ENCODE results near the gene LRP8. TPM values are rescaled to one million over a fixed set of nuclear protein-coding genes. Genes with fewer than 3 reads are reported as not detected.

Gene LRP8
- total RNA-seq, 1 experiment from 2014 or later = 56.3 TPM

DNA sequence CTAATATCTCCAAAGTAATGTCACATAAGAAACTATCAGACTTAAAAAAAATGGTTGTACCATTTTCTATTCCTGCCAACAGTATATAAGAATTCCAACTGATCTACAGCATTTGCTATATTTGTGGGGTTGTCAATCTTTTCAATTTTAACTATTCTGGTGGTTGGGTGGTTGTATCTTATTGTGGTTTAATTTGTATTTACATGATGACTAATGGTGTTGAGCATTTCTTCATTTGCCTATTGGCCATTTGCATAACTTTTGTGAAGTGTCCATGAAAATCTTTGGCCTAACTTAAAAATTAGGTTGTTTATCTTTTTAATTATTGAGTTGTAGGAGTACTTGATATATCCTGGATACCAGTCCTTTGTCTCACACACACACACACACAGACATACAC is 26.2 kb upstream of the LRP8 start:
- Histone ChIP-seq H3K9me3 (ENCODE audit: control insufficient read depth in 1 of 2, insufficient read depth in 1 of 2, low read depth in 1 of 2, low read length in 2 of 2) (no peaks in the 10 kb centered on the region), H3K4me3 (replicated peaks in 1 of 2; ENCODE audit: low read depth in 1 of 2, low read length in 2 of 2) (no peak overlapping the region), H2AFZ (ENCODE audit: low read depth, low read length, poor library complexity, severe bottlenecking) (no peak overlapping the region), H3K4me1 (ENCODE audit: control insufficient read depth in 1 of 2, insufficient read depth in 2 of 2, low read length in 2 of 2) (peaks cover 0 to 12% of the 10 kb centered on the region in 2 experiments; a peak in 2 of 4 replicates), H3K9me2 (ENCODE audit: insufficient read depth) (no peaks in the 10 kb centered on the region), H3K9ac (ENCODE audit: low read length) (no peak overlapping the region), H3K79me2 (ENCODE audit: insufficient read depth, low read length) (no peaks in the 10 kb centered on the region), H3K27me3 (ENCODE audit: insufficient read depth, low read length) (no peaks in the 10 kb centered on the region), H3K4me2 (ENCODE audit: low read length) (no peak overlapping the region), H3K36me3 (ENCODE audit: control insufficient read depth in 1 of 2, insufficient read depth in 2 of 2, low read length in 2 of 2) (no peaks in the 10 kb centered on the region), H3K27ac (ENCODE audit: low read depth, low read length) (no peak overlapping the region), H4K20me1 (ENCODE audit: insufficient read depth) (no peaks in the 10 kb centered on the region)
- TF ChIP-seq FOSL1 (IDR thresholded peaks at IDR 0.05; ENCODE audit: low read depth) (no peak), EZH2phosphoT487 (IDR thresholded peaks at IDR 0.05; ENCODE audit: borderline replicate concordance) (no peak), RAD21 (IDR thresholded peaks at IDR 0.05; ENCODE audit: low read depth) (no peak), CEBPB (IDR thresholded peaks at IDR 0.05; ENCODE audit: low read depth) (no peak), ZNF274 (IDR thresholded peaks at IDR 0.05; ENCODE audit: low read depth, low read length) (no peak), SRF (IDR thresholded peaks at IDR 0.05; ENCODE audit: low read depth) (no peak), SIN3A (IDR thresholded peaks at IDR 0.05; ENCODE audit: low read depth) (no peak), YY1 (IDR thresholded peaks at IDR 0.05; ENCODE audit: extremely low read depth, insufficient replicate concordance, low read depth, low read length) (no peak), ZFX (IDR thresholded peaks at IDR 0.05) (no peak), EZH2 (IDR thresholded peaks at IDR 0.05) (no peak), EGR1 (IDR thresholded peaks at IDR 0.05; ENCODE audit: low read depth) (no peak)
- TF ChIP-seq, protein P1, sequence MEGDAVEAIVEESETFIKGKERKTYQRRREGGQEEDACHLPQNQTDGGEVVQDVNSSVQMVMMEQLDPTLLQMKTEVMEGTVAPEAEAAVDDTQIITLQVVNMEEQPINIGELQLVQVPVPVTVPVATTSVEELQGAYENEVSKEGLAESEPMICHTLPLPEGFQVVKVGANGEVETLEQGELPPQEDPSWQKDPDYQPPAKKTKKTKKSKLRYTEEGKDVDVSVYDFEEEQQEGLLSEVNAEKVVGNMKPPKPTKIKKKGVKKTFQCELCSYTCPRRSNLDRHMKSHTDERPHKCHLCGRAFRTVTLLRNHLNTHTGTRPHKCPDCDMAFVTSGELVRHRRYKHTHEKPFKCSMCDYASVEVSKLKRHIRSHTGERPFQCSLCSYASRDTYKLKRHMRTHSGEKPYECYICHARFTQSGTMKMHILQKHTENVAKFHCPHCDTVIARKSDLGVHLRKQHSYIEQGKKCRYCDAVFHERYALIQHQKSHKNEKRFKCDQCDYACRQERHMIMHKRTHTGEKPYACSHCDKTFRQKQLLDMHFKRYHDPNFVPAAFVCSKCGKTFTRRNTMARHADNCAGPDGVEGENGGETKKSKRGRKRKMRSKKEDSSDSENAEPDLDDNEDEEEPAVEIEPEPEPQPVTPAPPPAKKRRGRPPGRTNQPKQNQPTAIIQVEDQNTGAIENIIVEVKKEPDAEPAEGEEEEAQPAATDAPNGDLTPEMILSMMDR (IDR thresholded peaks at IDR 0.05 in 2 of 3, conservative IDR thresholded peaks at IDR 0.05 in 1 of 3; ENCODE audit: borderline replicate concordance in 1 of 3, insufficient read depth in 1 of 3, low read depth in 2 of 3, low read length in 2 of 3) = no peak
- TF ChIP-seq, protein P2, sequence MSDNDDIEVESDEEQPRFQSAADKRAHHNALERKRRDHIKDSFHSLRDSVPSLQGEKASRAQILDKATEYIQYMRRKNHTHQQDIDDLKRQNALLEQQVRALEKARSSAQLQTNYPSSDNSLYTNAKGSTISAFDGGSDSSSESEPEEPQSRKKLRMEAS (IDR thresholded peaks at IDR 0.05) = no peak
- TF ChIP-seq, protein P3, sequence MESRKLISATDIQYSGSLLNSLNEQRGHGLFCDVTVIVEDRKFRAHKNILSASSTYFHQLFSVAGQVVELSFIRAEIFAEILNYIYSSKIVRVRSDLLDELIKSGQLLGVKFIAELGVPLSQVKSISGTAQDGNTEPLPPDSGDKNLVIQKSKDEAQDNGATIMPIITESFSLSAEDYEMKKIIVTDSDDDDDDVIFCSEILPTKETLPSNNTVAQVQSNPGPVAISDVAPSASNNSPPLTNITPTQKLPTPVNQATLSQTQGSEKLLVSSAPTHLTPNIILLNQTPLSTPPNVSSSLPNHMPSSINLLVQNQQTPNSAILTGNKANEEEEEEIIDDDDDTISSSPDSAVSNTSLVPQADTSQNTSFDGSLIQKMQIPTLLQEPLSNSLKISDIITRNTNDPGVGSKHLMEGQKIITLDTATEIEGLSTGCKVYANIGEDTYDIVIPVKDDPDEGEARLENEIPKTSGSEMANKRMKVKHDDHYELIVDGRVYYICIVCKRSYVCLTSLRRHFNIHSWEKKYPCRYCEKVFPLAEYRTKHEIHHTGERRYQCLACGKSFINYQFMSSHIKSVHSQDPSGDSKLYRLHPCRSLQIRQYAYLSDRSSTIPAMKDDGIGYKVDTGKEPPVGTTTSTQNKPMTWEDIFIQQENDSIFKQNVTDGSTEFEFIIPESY (IDR thresholded peaks at IDR 0.05; ENCODE audit: extremely low read depth, insufficient replicate concordance, low read length) = no peak
- TF ChIP-seq, protein P4, sequence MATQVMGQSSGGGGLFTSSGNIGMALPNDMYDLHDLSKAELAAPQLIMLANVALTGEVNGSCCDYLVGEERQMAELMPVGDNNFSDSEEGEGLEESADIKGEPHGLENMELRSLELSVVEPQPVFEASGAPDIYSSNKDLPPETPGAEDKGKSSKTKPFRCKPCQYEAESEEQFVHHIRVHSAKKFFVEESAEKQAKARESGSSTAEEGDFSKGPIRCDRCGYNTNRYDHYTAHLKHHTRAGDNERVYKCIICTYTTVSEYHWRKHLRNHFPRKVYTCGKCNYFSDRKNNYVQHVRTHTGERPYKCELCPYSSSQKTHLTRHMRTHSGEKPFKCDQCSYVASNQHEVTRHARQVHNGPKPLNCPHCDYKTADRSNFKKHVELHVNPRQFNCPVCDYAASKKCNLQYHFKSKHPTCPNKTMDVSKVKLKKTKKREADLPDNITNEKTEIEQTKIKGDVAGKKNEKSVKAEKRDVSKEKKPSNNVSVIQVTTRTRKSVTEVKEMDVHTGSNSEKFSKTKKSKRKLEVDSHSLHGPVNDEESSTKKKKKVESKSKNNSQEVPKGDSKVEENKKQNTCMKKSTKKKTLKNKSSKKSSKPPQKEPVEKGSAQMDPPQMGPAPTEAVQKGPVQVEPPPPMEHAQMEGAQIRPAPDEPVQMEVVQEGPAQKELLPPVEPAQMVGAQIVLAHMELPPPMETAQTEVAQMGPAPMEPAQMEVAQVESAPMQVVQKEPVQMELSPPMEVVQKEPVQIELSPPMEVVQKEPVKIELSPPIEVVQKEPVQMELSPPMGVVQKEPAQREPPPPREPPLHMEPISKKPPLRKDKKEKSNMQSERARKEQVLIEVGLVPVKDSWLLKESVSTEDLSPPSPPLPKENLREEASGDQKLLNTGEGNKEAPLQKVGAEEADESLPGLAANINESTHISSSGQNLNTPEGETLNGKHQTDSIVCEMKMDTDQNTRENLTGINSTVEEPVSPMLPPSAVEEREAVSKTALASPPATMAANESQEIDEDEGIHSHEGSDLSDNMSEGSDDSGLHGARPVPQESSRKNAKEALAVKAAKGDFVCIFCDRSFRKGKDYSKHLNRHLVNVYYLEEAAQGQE (IDR thresholded peaks at IDR 0.05; ENCODE audit: low read depth) = no peak
- ChIA-PET RAD21 (ENCODE audit: low non-redundant PET in 1 of 2, low total read pairs in 2 of 2, uncharacterized antibody in 2 of 2, unreplicated experiment in 2 of 2) (no interaction called here), POLR2A (no interaction called here), CTCF (no interaction called here)
- intact Hi-C loops (cut with micrococcal nuclease) = no loop called here
- no TSS peak for BruUV-seq (replicated peaks)
- ATAC-seq (no peak), DNase-seq (ENCODE audit: low read depth, low spot score) (no peak)
